H1 (cell line): ENCODE data around the gene SLC2A13. TPM values are rescaled to one million over a fixed set of nuclear protein-coding genes. Genes with fewer than 3 reads are reported as not detected.

ENCODE experiments used
- CTCF ChIA-PET: fragments of 300-600 bp; sonication (Branson Sonifier 250); formaldehyde crosslinking; loops from one replicate; lab custom pipeline; 2021; ENCODE audit not compliant: partially characterized antibody; lab: Charles Lee
- POLR2A ChIA-PET: fragments of 300-600 bp; sonication (Branson Sonifier 250); formaldehyde crosslinking; loops from one replicate; lab custom pipeline; 2021; ENCODE audit warnings: inconsistent platforms; ENCODE audit not compliant: partially characterized antibody; lab: Charles Lee
- DNase-seq, 2 experiments: peaks; one replicate each; pipeline versions ENCODE4 v3.0.0 to v3.0.0-alpha.2; 2010 to 2022; ENCODE audit warnings: low spot score in 2 of 2, low read depth in 1 of 2, mixed read lengths in 1 of 2
- FAIRE-seq: peaks from 2 replicates; lab custom pipeline; 2011; peaks lifted over from hg19 to GRCh38; lab: Jason Lieb, UNC
- H2AFZ ChIP-seq: 2 replicates; pipeline ENCODE4 v1.8.1; 2012; ENCODE audit warnings: low read length, inconsistent platforms
- H2AK5ac ChIP-seq: 2 replicates; pipeline ENCODE4 v1.6.1; 2013; ENCODE audit warnings: low read depth, low read length
- H2BK120ac ChIP-seq: replicated peaks from 2 replicates; pipeline ENCODE3; 2013; ENCODE audit warnings: low read depth, low read length, inconsistent platforms
- H2BK12ac ChIP-seq: 2 replicates; pipeline ENCODE4 v1.6.1; 2013; ENCODE audit warnings: low read depth, low read length
- H2BK15ac ChIP-seq: 2 replicates; pipeline ENCODE4 v1.6.1; 2013; ENCODE audit warnings: low read length
- H2BK20ac ChIP-seq: 2 replicates; pipeline ENCODE4 v1.6.1; 2013; ENCODE audit warnings: low read length
- H2BK5ac ChIP-seq: 2 replicates; pipeline ENCODE4 v1.6.1; 2013; ENCODE audit warnings: low read depth, low read length
- H3K14ac ChIP-seq: 2 replicates; pipeline ENCODE4 v1.6.1; 2013; ENCODE audit warnings: inconsistent platforms; ENCODE audit not compliant: insufficient read length
- H3K18ac ChIP-seq: 2 replicates; pipeline ENCODE4 v1.6.1; 2013; ENCODE audit warnings: low read length; ENCODE audit errors: extremely low read depth
- H3K23ac ChIP-seq: 2 replicates; pipeline ENCODE4 v1.6.1; 2013; ENCODE audit warnings: inconsistent platforms; ENCODE audit not compliant: insufficient read length
- H3K23me2 ChIP-seq: 2 replicates; pipeline ENCODE4 v1.6.1; 2013; ENCODE audit warnings: low read depth, low read length
- H3K27ac ChIP-seq: 2 replicates; pipeline ENCODE4 v1.6.1; 2011; ENCODE audit warnings: low read depth, low read length, inconsistent platforms
- H3K27me3 ChIP-seq, 4 experiments: replicated peaks in 1 of 4; 1 replicate in 1 of 4; 2 replicates in 3 of 4; pipeline versions ENCODE4 v1.6.1 to v1.8.1; 2011 to 2013; ENCODE audit warnings: low read length in 3 of 4, mild to moderate bottlenecking in 3 of 4, inconsistent platforms in 2 of 4, mixed read lengths in 2 of 4, moderate library complexity in 1 of 4; ENCODE audit not compliant: control insufficient read depth in 3 of 4, insufficient read depth in 3 of 4; ENCODE audit errors: extremely low read depth in 1 of 4
- H3K36me3 ChIP-seq, 4 experiments: 2 replicates each; pipeline versions ENCODE4 v1.6.1 to v1.8.1; 2011 to 2013; ENCODE audit warnings: mild to moderate bottlenecking in 4 of 4, low read length in 3 of 4, moderate library complexity in 2 of 4, control low read depth in 1 of 4, inconsistent platforms in 1 of 4; ENCODE audit not compliant: insufficient read depth in 4 of 4, control insufficient read depth in 2 of 4
- H3K4ac ChIP-seq: replicated peaks from 2 replicates; pipeline ENCODE3; 2013; ENCODE audit warnings: low read length, low read depth, mixed read lengths, inconsistent platforms; ENCODE audit not compliant: insufficient read length
- H3K4me1 ChIP-seq, 4 experiments: replicated peaks in 1 of 4; 1 replicate in 1 of 4; 2 replicates in 3 of 4; pipeline versions ENCODE4 v1.6.1 to v1.8.1; 2011 to 2013; ENCODE audit warnings: low read length in 3 of 4, inconsistent platforms in 2 of 4, mixed read lengths in 1 of 4; ENCODE audit not compliant: insufficient read depth in 4 of 4, control insufficient read depth in 3 of 4
- H3K4me2 ChIP-seq, 2 experiments: 2 replicates each; pipeline versions ENCODE4 v1.6.1 to v1.8.1; 2011 to 2013; ENCODE audit warnings: low read depth in 2 of 2, low read length in 2 of 2, control low read depth in 1 of 2, inconsistent platforms in 1 of 2, mild to moderate bottlenecking in 1 of 2; ENCODE audit not compliant: insufficient read depth in 1 of 2
- H3K4me3 ChIP-seq, 4 experiments: fragments of 200-600, 300-600 bp in 1 of 4; sonication (generic), shearing (Covaris generic), sonication (Bioruptor Twin) in 1 of 4; 2 replicates each; pipeline versions ENCODE4 v1.5.1 to v1.8.1; 2011 to 2016; ENCODE audit warnings: low read length in 4 of 4, low read depth in 3 of 4, control low read depth in 2 of 4, inconsistent platforms in 2 of 4, mild to moderate bottlenecking in 2 of 4, mixed read lengths in 1 of 4, moderate library complexity in 1 of 4; ENCODE audit not compliant: insufficient read depth in 2 of 4; ENCODE audit errors: extremely low read depth in 1 of 4
- H3K56ac ChIP-seq: replicated peaks from 2 replicates; pipeline ENCODE3; 2013; ENCODE audit warnings: low read depth, mild to moderate bottlenecking, mixed read lengths, low read length, inconsistent platforms; ENCODE audit not compliant: insufficient read length
- H3K79me1 ChIP-seq: 2 replicates; pipeline ENCODE4 v1.6.1; 2013; ENCODE audit warnings: low read depth, low read length, control low read depth
- H3K79me2 ChIP-seq, 2 experiments: 2 replicates each; pipeline versions ENCODE4 v1.6.1 to v1.8.1; 2012 to 2013; ENCODE audit warnings: low read length in 2 of 2, mild to moderate bottlenecking in 2 of 2, inconsistent platforms in 1 of 2; ENCODE audit not compliant: insufficient read depth in 2 of 2, control insufficient read depth in 1 of 2
- H3K9ac ChIP-seq, 4 experiments: replicated peaks in 1 of 4; 1 replicate in 1 of 4; 2 replicates in 3 of 4; pipeline versions ENCODE4 v1.6.1 to v1.8.1; 2011 to 2013; ENCODE audit warnings: low read depth in 3 of 4, low read length in 3 of 4, control low read depth in 2 of 4, mild to moderate bottlenecking in 2 of 4, moderate library complexity in 2 of 4, inconsistent platforms in 1 of 4; ENCODE audit errors: extremely low read depth in 1 of 4
- H3K9me3 ChIP-seq, 2 experiments: 2 replicates each; pipeline versions ENCODE4 v1.6.1 to v1.8.1; 2012 to 2013; ENCODE audit warnings: mild to moderate bottlenecking in 2 of 2, moderate library complexity in 2 of 2, control low read depth in 1 of 2, inconsistent platforms in 1 of 2, low read depth in 1 of 2, low read length in 1 of 2, mixed read lengths in 1 of 2; ENCODE audit not compliant: insufficient read depth in 2 of 2
- H4K20me1 ChIP-seq, 2 experiments: replicated peaks in 1 of 2; 2 replicates each; pipeline versions ENCODE3 to v1.8.1; 2011 to 2013; ENCODE audit warnings: inconsistent platforms in 2 of 2, low read length in 2 of 2, mild to moderate bottlenecking in 1 of 2; ENCODE audit not compliant: insufficient read depth in 2 of 2, control insufficient read depth in 1 of 2
- H4K5ac ChIP-seq: 2 replicates; pipeline ENCODE4 v1.6.1; 2013; ENCODE audit warnings: low read length, low read depth, mixed read lengths, inconsistent platforms; ENCODE audit not compliant: insufficient read length
- H4K8ac ChIP-seq: 2 replicates; pipeline ENCODE4 v1.8.0; 2013; ENCODE audit warnings: mild to moderate bottlenecking, moderate library complexity, low read length, inconsistent platforms; ENCODE audit not compliant: insufficient read depth; ENCODE audit errors: extremely low read depth
- H4K91ac ChIP-seq: replicated peaks from 2 replicates; pipeline ENCODE3; 2013; ENCODE audit warnings: low read length, mixed read lengths, inconsistent platforms; ENCODE audit not compliant: insufficient read length
- GABPA ChIP-seq: IDR thresholded peaks from 2 replicates; pipeline ENCODE4 v1.6.1; 2011; ENCODE audit warnings: mild to moderate bottlenecking, low read length, moderate library complexity, borderline replicate concordance; ENCODE audit not compliant: insufficient read depth
- NRF1 ChIP-seq: IDR thresholded peaks from 2 replicates; pipeline ENCODE4 v1.6.1; 2011; ENCODE audit warnings: mild to moderate bottlenecking, low read depth, low read length, improper control_type of control experiment
- PHF8 ChIP-seq: fragments of 200-600 bp; sonication (generic); conservative IDR thresholded peaks from 2 replicates; pipeline ENCODE4 v1.7.1; 2012; ENCODE audit warnings: low read depth, mild to moderate bottlenecking, inconsistent platforms, low read length, moderate library complexity
- WGBS, 2 experiments: shearing (Covaris generic) in 1 of 2; methylation state at CpG; one replicate each; pipeline versions ENCODE4 v1.1.6 to v1.1.7; 2013 to 2015; ENCODE audit warnings: low lambda C conversion rate in 2 of 2, mixed read lengths in 2 of 2, inconsistent platforms in 1 of 2, low coverage in 1 of 2, missing lambda C conversion rate in 1 of 2; ENCODE audit not compliant: insufficient replicate concordance in 2 of 2, insufficient coverage in 1 of 2, insufficient read length in 1 of 2; ENCODE audit errors: extremely low coverage in 1 of 2, missing lambda C conversion rate in 1 of 2; 5-methylcytosine and 5-hydroxymethylcytosine counted together
- polyA plus RNA-seq, 7 experiments: library from polyadenylated mRNA; depleted of rRNA in 3 of 7; stranded (reverse) in 5 of 7; unstranded in 2 of 7; fragments of >200 nt in 5 of 7; fragments of 200-250 nt in 2 of 7; gene quantifications; 1 replicate in 5 of 7; 2 replicates in 1 of 7; 4 replicates in 1 of 7; pipeline versions ENCODE4 v1.2.1 to v1.2.3, GENCODE V29; 2011 to 2013; ENCODE audit warnings: missing spikeins in 2 of 7, mixed read lengths in 2 of 7
- total RNA-seq: library from RNA; stranded (reverse); fragmentation: NEBNext Ultra II Directional; extraction: Animal tissue kit (Norgen Biotek cat#: 25700); gene quantifications from 2 replicates; pipeline ENCODE4 v1.2.1, GENCODE V29; 2021

SLC2A13 gene
- total and polyA plus RNA-seq, 2 of the 8 experiments (the other 6 are each of a cell fraction or from before 2014, with no cell fraction given) = 2.8 to 9.6 TPM

DNA sequence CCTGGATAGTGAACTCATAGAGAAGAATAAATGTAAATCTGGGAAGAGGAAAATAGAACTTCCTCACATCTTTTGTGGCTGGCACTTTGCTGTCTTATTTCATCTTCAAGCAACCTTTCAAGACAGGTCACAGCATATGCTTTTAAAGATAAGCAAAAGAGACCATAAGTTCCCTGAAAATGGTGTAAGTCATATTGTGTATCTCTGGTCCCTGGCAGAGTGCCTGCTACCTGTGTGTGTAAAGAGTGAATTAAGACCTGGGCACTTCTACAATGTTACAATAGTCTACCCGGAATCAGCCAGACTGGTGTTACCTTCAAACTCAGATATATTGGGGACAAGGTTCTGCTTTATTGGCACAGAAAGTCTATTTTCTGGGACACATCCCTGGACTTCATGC, 168.8 kb downstream of the SLC2A13 start:
- POLR2A ChIA-PET = no interaction called here
- FAIRE-seq = no peak
- no peak overlapping the region for H3K4me3 ChIP-seq
- CTCF ChIA-PET = no interaction called here
- H3K23ac ChIP-seq = no peak overlapping the region
- no peak overlapping the region for H3K9ac ChIP-seq
- H3K27me3 ChIP-seq = no peaks in the 10 kb centered on the region
- H4K20me1 ChIP-seq = no peaks in the 10 kb centered on the region
- H2AFZ ChIP-seq = no peak overlapping the region
- H3K4me2 ChIP-seq = no peak overlapping the region
- no peak overlapping the region for H2BK15ac ChIP-seq
- H3K23me2 ChIP-seq = no peaks in the 10 kb centered on the region
- H2BK120ac ChIP-seq = no peak overlapping the region
- no peaks in the 10 kb centered on the region for H3K4me1 ChIP-seq
- H4K91ac ChIP-seq = no peak overlapping the region
- no peak overlapping the region for H2BK12ac ChIP-seq
- WGBS, 2 experiments = 89% methylated on average over 1 of the region's 1 CpG; no CpG with 5 or more reads in 1 of the 2 experiments
- no peak overlapping the region for H2AK5ac ChIP-seq
- H3K79me1 ChIP-seq = no peaks in the 10 kb centered on the region
- H3K36me3 ChIP-seq = no peaks in the 10 kb centered on the region
- no peak overlapping the region for H4K5ac ChIP-seq
- H2BK20ac ChIP-seq = no peak overlapping the region
- no peak overlapping the region for H3K18ac ChIP-seq
- DNase-seq = no peak
- no peaks in the 10 kb centered on the region for H3K9me3 ChIP-seq
- TF ChIP-seq NRF1 (no peak), GABPA (no peak), PHF8 (no peak)
- H3K27ac ChIP-seq = no peak overlapping the region
- H4K8ac ChIP-seq = no peak overlapping the region
- H3K79me2 ChIP-seq = no peaks in the 10 kb centered on the region
- H3K4ac ChIP-seq = no peak overlapping the region
- no peak overlapping the region for H2BK5ac ChIP-seq
- no peak overlapping the region for H3K56ac ChIP-seq
- H3K14ac ChIP-seq = no peak overlapping the region
